Cardiac fibroblast (primary cell): ENCODE data around the gene MGAT4B.

Source experiments
- DNase-seq, 2 donors: peaks; one replicate each; pipeline versions ENCODE4 v3.0.0 to v3.0.0-alpha.2; 2010; ENCODE audit warnings: low read depth in 2 of 2
- H3K4me3 ChIP-seq, 2 donors: replicated peaks in 1 of 2; 1 replicate in 1 of 2; 2 replicates in 1 of 2; pipeline ENCODE4 v1.5.1; 2011; ENCODE audit warnings: low read depth in 2 of 2, low read length in 2 of 2, mild to moderate bottlenecking in 2 of 2, moderate library complexity in 1 of 2
- TF ChIP-seq, protein P1 (sequence below): IDR thresholded peaks from one replicate; pipeline ENCODE4 v1.5.1; 2011; ENCODE audit warnings: low read depth, mild to moderate bottlenecking, low read length, inconsistent platforms

MGAT4B gene

DNA sequence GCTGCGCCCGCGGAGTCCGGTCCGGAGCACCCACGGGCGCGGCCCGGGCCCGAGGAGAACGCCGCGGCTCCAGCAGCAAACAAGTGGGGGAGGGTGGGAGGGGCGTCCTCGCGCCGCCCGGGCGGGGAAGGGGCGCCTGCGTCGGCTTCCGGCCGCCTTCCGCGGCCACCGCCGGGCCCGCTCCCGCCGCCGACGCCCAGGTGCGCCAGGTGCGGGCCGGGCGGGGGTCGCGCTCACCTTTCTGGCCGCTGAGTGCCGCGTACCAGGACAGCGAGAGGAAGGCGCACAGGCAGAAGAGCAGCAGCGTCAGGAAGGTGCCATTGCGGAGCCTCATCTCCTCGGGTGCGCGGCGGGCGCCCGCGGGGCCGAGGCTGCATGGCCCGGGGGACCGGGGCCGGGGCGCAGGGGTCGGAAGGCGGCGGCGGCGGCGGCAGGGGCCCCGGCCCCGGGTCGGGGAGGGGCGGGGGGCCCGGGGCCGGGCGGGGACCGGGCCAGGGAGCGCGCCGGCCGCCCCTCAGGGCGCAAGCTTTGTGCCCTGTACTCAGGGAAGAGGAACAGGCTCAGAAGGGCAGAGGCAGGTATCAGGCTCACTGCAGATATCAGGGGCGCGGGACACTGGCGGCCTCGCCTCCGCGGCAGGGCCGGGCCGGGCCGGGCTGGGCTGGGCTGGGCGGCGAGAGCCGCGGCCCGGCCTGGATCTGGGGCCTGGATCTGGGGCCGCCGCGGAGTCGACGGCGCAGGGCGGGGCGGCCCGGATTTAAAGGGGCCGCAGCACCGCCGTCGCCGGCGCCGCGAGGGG lies at the start of gene MGAT4B:
MGAT4B (minus strand) TSS at position 617 of the 799 bp plus-strand sequence; CDS start at position 334, 283 bp downstream.
- peak; percentile 69 to 82 for DNase-seq
- H3K4me3 ChIP-seq, result peak within 1 kb of the TSS; percentile 70 to 84
- TF ChIP-seq, protein P1, sequence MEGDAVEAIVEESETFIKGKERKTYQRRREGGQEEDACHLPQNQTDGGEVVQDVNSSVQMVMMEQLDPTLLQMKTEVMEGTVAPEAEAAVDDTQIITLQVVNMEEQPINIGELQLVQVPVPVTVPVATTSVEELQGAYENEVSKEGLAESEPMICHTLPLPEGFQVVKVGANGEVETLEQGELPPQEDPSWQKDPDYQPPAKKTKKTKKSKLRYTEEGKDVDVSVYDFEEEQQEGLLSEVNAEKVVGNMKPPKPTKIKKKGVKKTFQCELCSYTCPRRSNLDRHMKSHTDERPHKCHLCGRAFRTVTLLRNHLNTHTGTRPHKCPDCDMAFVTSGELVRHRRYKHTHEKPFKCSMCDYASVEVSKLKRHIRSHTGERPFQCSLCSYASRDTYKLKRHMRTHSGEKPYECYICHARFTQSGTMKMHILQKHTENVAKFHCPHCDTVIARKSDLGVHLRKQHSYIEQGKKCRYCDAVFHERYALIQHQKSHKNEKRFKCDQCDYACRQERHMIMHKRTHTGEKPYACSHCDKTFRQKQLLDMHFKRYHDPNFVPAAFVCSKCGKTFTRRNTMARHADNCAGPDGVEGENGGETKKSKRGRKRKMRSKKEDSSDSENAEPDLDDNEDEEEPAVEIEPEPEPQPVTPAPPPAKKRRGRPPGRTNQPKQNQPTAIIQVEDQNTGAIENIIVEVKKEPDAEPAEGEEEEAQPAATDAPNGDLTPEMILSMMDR, result no peak

DNA sequence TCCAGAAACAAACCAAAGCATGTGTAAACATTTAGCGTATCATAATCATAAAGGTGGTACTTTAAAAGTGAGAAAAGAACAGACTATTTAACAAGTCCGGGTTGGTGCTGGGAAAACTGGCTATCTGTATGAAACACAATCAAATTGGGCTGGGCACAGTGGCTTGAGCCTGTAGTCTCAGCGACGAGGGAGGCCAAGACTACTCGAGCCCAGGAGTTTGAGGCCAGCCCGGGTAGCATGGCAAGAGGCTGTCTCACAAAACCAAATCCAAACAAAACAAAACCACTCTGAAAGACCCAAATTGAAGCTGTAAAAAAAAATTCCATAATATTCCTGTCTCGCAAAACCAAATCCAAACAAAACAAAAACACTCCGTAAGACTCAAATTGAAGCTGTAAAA lies 47.7 kb upstream of the MGAT4B start:
- no peak overlapping the region for H3K4me3 ChIP-seq
- no peak for DNase-seq
- TF ChIP-seq, protein P1, result no peak

DNA sequence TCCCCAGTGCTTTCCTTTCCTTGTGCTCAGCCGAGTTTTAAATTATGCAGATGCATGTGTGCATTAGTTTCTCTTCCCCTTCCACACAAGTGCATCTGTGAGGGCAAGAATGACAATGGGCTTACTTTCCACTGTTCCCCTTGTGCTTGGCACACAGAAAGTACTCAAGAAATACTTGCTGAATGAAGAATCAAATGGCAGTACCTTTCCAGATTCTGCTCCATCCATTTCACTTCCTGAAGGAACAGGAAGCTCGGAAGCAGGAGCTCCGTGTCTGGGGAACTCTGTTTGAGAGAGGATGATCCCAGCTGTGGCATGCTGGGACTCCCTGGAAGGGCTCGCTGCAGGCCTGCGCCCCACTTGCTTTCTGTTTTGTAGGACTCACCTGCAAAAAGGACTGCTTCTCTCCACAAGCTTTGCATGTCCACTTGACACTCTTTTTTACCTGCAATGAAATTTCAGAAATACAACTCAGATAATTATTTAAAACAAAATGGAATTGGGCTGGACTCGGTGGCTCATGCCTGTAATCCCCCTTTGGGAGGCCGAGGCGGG lies 46.4 kb upstream of the MGAT4B start:
- no peak overlapping the region for H3K4me3 ChIP-seq
- TF ChIP-seq, protein P1, result no peak
- no peak for DNase-seq

DNA sequence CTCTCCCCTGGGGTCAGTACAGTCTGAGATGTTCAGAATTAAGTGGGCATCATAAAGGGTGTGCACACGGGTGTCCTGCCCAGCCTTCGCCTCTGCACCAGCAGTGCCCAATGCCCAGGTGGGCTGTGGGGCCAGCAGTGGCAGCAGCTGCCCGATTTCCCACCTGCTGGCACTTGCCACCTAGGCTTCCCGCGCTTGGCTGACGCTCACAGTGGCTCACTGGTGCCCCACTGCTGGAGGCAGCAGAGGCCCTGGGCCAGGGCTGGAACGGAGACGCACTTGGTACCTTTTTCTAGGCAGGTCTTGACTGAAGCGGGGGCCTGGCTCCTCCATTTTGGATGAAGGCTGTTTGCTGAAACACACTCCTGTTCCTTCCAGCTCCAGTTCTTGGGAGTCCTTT lies 35.0 kb upstream of the MGAT4B start:
- TF ChIP-seq, protein P1, result no peak
- no peak overlapping the region for H3K4me3 ChIP-seq
- peak in 1 of 2 donors; percentile 14 for DNase-seq

DNA sequence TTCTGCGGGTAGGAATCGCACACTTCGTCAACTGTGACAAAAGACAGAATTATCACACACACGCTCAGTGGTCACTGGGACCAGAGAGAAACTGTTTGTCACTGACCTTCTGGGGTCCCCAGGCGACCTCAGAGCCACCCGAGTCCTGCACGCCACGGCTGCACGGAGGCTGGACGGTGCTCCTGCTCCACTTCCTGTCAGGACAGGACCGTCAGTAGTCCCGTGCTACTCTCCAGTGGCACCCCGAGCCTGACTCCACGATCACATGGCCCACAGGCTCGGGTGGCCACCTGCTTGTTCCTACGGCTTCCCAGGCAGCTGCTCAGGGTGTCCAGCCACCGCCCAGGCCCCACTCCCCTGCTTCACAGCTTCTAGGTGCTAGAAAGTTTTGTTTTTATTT lies 34.1 kb upstream of the MGAT4B start:
- H3K4me3 ChIP-seq, result no peak overlapping the region
- DNase-seq, result peak in 1 of 2 donors; percentile 16
- TF ChIP-seq, protein P1, result no peak

DNA sequence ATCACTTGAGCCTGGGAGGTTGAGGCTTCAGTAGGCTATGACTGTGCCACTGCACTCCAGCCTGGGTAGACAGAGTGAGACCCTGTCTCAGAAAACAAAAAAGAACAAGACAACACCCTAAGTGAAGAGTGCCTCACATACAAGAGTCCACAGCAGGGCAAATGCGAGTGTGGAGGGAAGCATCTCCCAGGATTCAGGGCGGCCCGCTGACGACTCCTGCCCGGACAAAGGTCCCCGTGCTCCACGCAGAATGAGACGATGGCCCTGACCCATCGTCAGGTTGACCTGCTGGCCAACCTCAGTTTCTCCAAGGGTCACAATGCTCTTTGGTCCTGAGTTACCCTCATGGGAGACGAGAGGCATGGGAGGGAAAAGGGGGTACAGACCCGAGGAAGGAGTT lies 33.7 kb upstream of the MGAT4B start:
- peak in 1 of 2 donors; percentile 23 for DNase-seq
- no peak overlapping the region for H3K4me3 ChIP-seq
- TF ChIP-seq, protein P1, result no peak
